Measurements from ENCODE around the gene CDK8. TPM values are rescaled to one million over a fixed set of nuclear protein-coding genes. Genes with fewer than 3 reads are reported as not detected.

Gene CDK8
- total RNA-seq, 1 donor from 2014 or later = 9.7 TPM

Other genes starting within 250 kb of the CDK8 start
- gene SHISA2, start 202.1 kb upstream of the CDK8 start, total RNA-seq = 0.11 TPM
- 18.3 TPM for gene RNF6, start 31.8 kb upstream of the CDK8 start, total RNA-seq